PC-3 (cell line): ENCODE measurements around the gene FOXL1. TPM values are rescaled to one million over a fixed set of nuclear protein-coding genes. Genes with fewer than 3 reads are reported as not detected.

Experiments
- ATAC-seq: fragments of 200-7000 bp; cut with Tn5 transposase; 2 replicates; pipeline ENCODE4 v1.9.1; 2020; ENCODE audit warnings: mild to moderate bottlenecking, moderate library complexity
- BruUV-seq: library from RNA; stranded (reverse); fragments of 400-500 nt; replicated peaks from 2 replicates; lab custom pipeline; 2021; lab: Mats Ljungman, UMichigan
- CTCF ChIA-PET: fragments of 300-600 bp; sonication (Branson Sonifier 250); formaldehyde crosslinking; loops from one replicate; lab custom pipeline; 2022; ENCODE audit warnings: antibody characterized with exemption; lab: Charles Lee
- POLR2A ChIA-PET: fragments of 300-600 bp; sonication (Branson Sonifier 250); formaldehyde crosslinking; loops from one replicate; lab custom pipeline; 2022; ENCODE audit warnings: antibody characterized with exemption; ENCODE audit not compliant: unreplicated experiment; lab: Charles Lee
- DNase-seq: peaks from one replicate; pipeline ENCODE4 v3.0.0-alpha.2; 2015
- H2AFZ ChIP-seq: fragments of 300-600 bp; sonication (generic); 2 replicates; pipeline ENCODE4 v1.6.0; 2016; ENCODE audit warnings: antibody characterized with exemption, low read length
- H3F3A ChIP-seq: fragments of 300-600 bp; sonication (generic); one replicate; pipeline ENCODE4 v1.6.0; 2017; ENCODE audit warnings: antibody characterized with exemption, low read length, control low read depth, mild to moderate bottlenecking; ENCODE audit not compliant: unreplicated experiment
- H3K27ac ChIP-seq: fragments of 300-600 bp; sonication (generic); 2 replicates; pipeline ENCODE4 v1.5.1; 2016; ENCODE audit warnings: mild to moderate bottlenecking, low read length
- H3K27me3 ChIP-seq: fragments of 300-600 bp; sonication (generic); 2 replicates; pipeline ENCODE4 v1.6.1; 2016; ENCODE audit warnings: low read length, mixed read lengths
- H3K36me3 ChIP-seq: fragments of 300-600 bp; sonication (generic); 2 replicates; pipeline ENCODE4 v1.6.1; 2016; ENCODE audit warnings: low read depth, mixed run types, low read length, mixed read lengths
- H3K4me1 ChIP-seq: fragments of 300-600 bp; sonication (generic); 2 replicates; pipeline ENCODE4 v1.5.1; 2016; ENCODE audit warnings: low read length; ENCODE audit not compliant: insufficient read depth
- H3K4me2 ChIP-seq: fragments of 300-600 bp; sonication (generic); 2 replicates; pipeline ENCODE4 v1.6.0; 2016; ENCODE audit warnings: low read length
- H3K4me3 ChIP-seq: fragments of 300-600 bp; sonication (generic); 2 replicates; pipeline ENCODE4 v1.5.1; 2016; ENCODE audit warnings: mild to moderate bottlenecking, low read length, mixed read lengths
- H3K79me2 ChIP-seq: fragments of 300-600 bp; sonication (generic); 2 replicates; pipeline ENCODE4 v1.6.1; 2017; ENCODE audit warnings: low read length, mixed read lengths
- H3K9ac ChIP-seq: fragments of 300-600 bp; sonication (generic); 2 replicates; pipeline ENCODE4 v1.6.0; 2016; ENCODE audit warnings: mild to moderate bottlenecking, low read length
- H3K9me2 ChIP-seq: fragments of 300-600 bp; sonication (generic); replicated peaks from 2 replicates; pipeline ENCODE4 v1.6.1; 2016; ENCODE audit warnings: mixed run types, low read length, mixed read lengths
- H3K9me3 ChIP-seq: fragments of 300-600 bp; sonication (generic); 2 replicates; pipeline ENCODE4 v1.6.1; 2016; ENCODE audit warnings: low read length, mixed read lengths
- H4K20me1 ChIP-seq: fragments of 300-600 bp; sonication (generic); 2 replicates; pipeline ENCODE4 v1.6.1; 2016; ENCODE audit warnings: low read length, mixed read lengths
- EZH2 ChIP-seq: fragments of 300-600 bp; sonication (generic); IDR thresholded peaks from one replicate; pipeline ENCODE4 v1.6.1; 2017; ENCODE audit warnings: antibody characterized with exemption, mild to moderate bottlenecking, low read length; ENCODE audit not compliant: unreplicated experiment
- EZH2phosphoT487 ChIP-seq: fragments of 300-600 bp; sonication (generic); IDR thresholded peaks from 2 replicates; pipeline ENCODE4 v1.6.1; 2018; ENCODE audit warnings: mild to moderate bottlenecking, antibody characterized with exemption, low read length, borderline replicate concordance
- intact Hi-C: fragments of 100-400 bp; cut with micrococcal nuclease; formaldehyde crosslinking; loops from 2 replicates; pipeline ENCODE4 v1.9.0; 2023
- total RNA-seq: library from RNA; depleted of rRNA; stranded (reverse); fragments of >200 nt; gene quantifications from 2 replicates; pipeline ENCODE4 v1.2.3, GENCODE V29; 2014
- TF ChIP-seq, protein P1 (sequence below): fragments of 300-600 bp; sonication (generic); conservative IDR thresholded peaks from 2 replicates; pipeline ENCODE4 v1.5.1; 2017; ENCODE audit warnings: antibody characterized with exemption, low read depth, mild to moderate bottlenecking, low read length

FOXL1 gene
- total RNA-seq, 1 experiment from 2014 or later, result 8.1 TPM

GRCh38 chr16:86557587-86557986, 20.8 kb upstream of the FOXL1 start:
- H4K20me1 ChIP-seq, result no peaks in the 10 kb centered on the region
- ATAC-seq (no peak; the same call in 1 of the 2 replicates), DNase-seq (no peak)
- H3K79me2 ChIP-seq, result peaks cover 11% of the 10 kb centered on the region
- no peaks in the 10 kb centered on the region for H3K36me3 ChIP-seq
- TF ChIP-seq EZH2phosphoT487 (no peak), EZH2 (no peak)
- TF ChIP-seq, protein P1, sequence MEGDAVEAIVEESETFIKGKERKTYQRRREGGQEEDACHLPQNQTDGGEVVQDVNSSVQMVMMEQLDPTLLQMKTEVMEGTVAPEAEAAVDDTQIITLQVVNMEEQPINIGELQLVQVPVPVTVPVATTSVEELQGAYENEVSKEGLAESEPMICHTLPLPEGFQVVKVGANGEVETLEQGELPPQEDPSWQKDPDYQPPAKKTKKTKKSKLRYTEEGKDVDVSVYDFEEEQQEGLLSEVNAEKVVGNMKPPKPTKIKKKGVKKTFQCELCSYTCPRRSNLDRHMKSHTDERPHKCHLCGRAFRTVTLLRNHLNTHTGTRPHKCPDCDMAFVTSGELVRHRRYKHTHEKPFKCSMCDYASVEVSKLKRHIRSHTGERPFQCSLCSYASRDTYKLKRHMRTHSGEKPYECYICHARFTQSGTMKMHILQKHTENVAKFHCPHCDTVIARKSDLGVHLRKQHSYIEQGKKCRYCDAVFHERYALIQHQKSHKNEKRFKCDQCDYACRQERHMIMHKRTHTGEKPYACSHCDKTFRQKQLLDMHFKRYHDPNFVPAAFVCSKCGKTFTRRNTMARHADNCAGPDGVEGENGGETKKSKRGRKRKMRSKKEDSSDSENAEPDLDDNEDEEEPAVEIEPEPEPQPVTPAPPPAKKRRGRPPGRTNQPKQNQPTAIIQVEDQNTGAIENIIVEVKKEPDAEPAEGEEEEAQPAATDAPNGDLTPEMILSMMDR, result no peak
- H3K9me3 ChIP-seq, result no peaks in the 10 kb centered on the region
- no peak overlapping the region for H3K4me3 ChIP-seq
- ChIA-PET CTCF (no interaction called here), POLR2A (no interaction called here)
- H3K9me2 ChIP-seq, result no peaks in the 10 kb centered on the region
- H2AFZ ChIP-seq, result no peak overlapping the region
- H3F3A ChIP-seq, result no peaks in the 10 kb centered on the region
- no peak overlapping the region for H3K27ac ChIP-seq
- H3K4me1 ChIP-seq, result peaks cover 3% of the 10 kb centered on the region; the same call in 1 of the 2 replicates
- intact Hi-C loops, result no loop called here
- no TSS peak for BruUV-seq
- no peak overlapping the region for H3K4me2 ChIP-seq
- H3K27me3 ChIP-seq, result no peaks in the 10 kb centered on the region
- H3K9ac ChIP-seq, result no peak overlapping the region

DNA sequence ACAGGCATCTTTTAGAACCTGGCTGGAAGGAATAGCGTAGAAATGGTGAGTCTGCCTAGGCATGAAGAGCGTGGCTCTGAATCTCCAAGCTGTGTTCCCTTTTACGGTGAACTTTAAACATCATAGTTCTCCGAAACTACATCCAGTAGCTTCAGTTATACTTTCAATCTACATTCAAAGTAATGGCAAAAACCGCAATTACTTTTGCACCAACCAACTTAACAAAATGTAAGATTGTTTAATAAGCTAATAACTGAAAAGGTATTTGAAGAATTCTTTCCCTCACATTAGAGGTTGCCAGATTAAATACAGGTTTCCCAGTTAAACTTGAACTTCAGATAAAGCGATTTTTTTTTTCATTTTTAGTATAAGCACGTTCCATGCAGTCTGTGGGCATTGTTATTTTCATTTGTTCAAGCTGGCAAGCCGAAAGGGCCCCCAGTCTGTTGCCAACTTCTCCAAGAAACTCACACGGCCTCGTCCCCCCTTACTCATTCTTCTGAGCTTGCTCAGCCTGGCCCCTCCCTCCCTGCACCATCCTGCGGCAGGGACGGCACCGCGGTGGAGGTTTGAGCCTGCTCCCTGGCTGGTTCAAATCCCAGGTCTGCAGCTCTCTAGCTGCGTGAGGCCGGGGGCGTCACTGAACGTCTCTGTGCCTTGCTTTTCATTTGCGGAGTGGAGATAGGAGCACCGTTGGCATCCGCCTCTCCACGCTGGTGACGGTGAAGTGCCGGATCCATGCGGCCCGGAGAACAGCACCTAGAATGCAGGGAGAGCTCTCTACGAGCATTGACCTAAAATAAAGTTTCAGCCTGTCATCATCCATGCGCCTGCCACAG, 19.8 kb upstream of the FOXL1 start:
- TF ChIP-seq EZH2phosphoT487 (no peak), EZH2 (no peak)
- TF ChIP-seq, protein P1, result no peak
- H3K4me2 ChIP-seq, result no peak overlapping the region
- H3F3A ChIP-seq, result no peaks in the 10 kb centered on the region
- H3K4me3 ChIP-seq, result no peak overlapping the region
- no peaks in the 10 kb centered on the region for H4K20me1 ChIP-seq
- peaks cover 8% of the 10 kb centered on the region for H3K4me1 ChIP-seq
- BruUV-seq, result no TSS peak
- H3K27ac ChIP-seq, result no peak overlapping the region
- H3K9me3 ChIP-seq, result no peaks in the 10 kb centered on the region
- no peaks in the 10 kb centered on the region for H3K27me3 ChIP-seq
- DNase-seq (no peak), ATAC-seq (no peak)
- H2AFZ ChIP-seq, result no peak overlapping the region
- no peaks in the 10 kb centered on the region for H3K9me2 ChIP-seq
- ChIA-PET POLR2A (no interaction called here), CTCF (no interaction called here)
- no peak overlapping the region for H3K9ac ChIP-seq
- no peaks in the 10 kb centered on the region for H3K36me3 ChIP-seq
- intact Hi-C loops, result no loop called here
- H3K79me2 ChIP-seq, result peaks cover 11% of the 10 kb centered on the region

GRCh38 chr16:86559802-86560305, 18.5 kb upstream of the FOXL1 start:
- no peak overlapping the region for H3K9ac ChIP-seq
- no peak overlapping the region for H2AFZ ChIP-seq
- TF ChIP-seq, protein P1, result no peak
- no peak for TF ChIP-seq EZH2
- no peak for TF ChIP-seq EZH2phosphoT487
- no peak overlapping the region for H3K4me3 ChIP-seq
- no peak for ATAC-seq
- ChIA-PET POLR2A (no interaction called here), CTCF (no interaction called here)
- H3K9me3 ChIP-seq, result no peaks in the 10 kb centered on the region
- H3K27ac ChIP-seq, result no peak overlapping the region
- H4K20me1 ChIP-seq, result no peaks in the 10 kb centered on the region
- peaks cover 1% of the 10 kb centered on the region for H3K79me2 ChIP-seq
- BruUV-seq, result no TSS peak
- no peak overlapping the region for H3K4me2 ChIP-seq
- intact Hi-C loops, result loop anchor here (5.0 kb wide), 1 partner anchor 457 kb away; no protein-coding TSS in a partner anchor
- no peaks in the 10 kb centered on the region for H3F3A ChIP-seq
- H3K27me3 ChIP-seq, result no peaks in the 10 kb centered on the region
- no peaks in the 10 kb centered on the region for H3K9me2 ChIP-seq
- peaks cover 16% of the 10 kb centered on the region for H3K4me1 ChIP-seq
- DNase-seq, result no peak
- no peaks in the 10 kb centered on the region for H3K36me3 ChIP-seq
